Lower leg skin (tissue), 4 donors: ENCODE data around the gene ATP5PF. TPM values are rescaled to one million over a fixed set of nuclear protein-coding genes. Genes with fewer than 3 reads are reported as not detected.
A peak's percentile ranks its signal among the peaks of the same experiment; 100 is the strongest.

Experiments
- DNase-seq, 2 donors: peaks; one replicate each; pipeline ENCODE4 v3.0.0-alpha.2; 2019; ENCODE audit warnings: low spot score in 2 of 2
- H3K4me3 ChIP-seq: fragments of 200-600 bp; sonication (generic); 2 replicates; pipeline ENCODE4 v1.5.1; 2017; ENCODE audit warnings: mild to moderate bottlenecking, low read depth; ENCODE audit not compliant: poor library complexity, severe bottlenecking
- POLR2A ChIP-seq, 2 donors: fragments of 450-650 bp; IDR thresholded peaks; one replicate each; pipeline ENCODE4 v1.6.1; 2016 to 2017; ENCODE audit warnings: antibody characterized with exemption in 2 of 2, mild to moderate bottlenecking in 1 of 2, moderate library complexity in 1 of 2
- WGBS, 2 donors: methylation state at CpG; one replicate each; pipeline ENCODE4 v1.1.5; 2018; 5-methylcytosine and 5-hydroxymethylcytosine counted together
- intact Hi-C: fragments of 100-400 bp; cut with DNase I; formaldehyde crosslinking; loops from one replicate; pipeline ENCODE4 v1.15.0; 2023; ENCODE audit warnings: low total_unique reads
- total RNA-seq, 4 donors: library from RNA; depleted of rRNA; stranded (reverse); fragments of >200 nt; gene quantifications; one replicate each; pipeline ENCODE4 v1.1.0, GENCODE V29; 2016
- TF ChIP-seq, protein P1 (sequence below), 3 donors: fragments of 450-650 bp; IDR thresholded peaks; one replicate each; pipeline ENCODE4 v1.5.1; 2016; ENCODE audit warnings: antibody characterized with exemption in 3 of 3, mild to moderate bottlenecking in 3 of 3, moderate library complexity in 2 of 3

ATP5PF gene
- total RNA-seq, 4 donors from 2014 or later, result 28.6 to 55.7 (median 40.5) TPM

DNA sequence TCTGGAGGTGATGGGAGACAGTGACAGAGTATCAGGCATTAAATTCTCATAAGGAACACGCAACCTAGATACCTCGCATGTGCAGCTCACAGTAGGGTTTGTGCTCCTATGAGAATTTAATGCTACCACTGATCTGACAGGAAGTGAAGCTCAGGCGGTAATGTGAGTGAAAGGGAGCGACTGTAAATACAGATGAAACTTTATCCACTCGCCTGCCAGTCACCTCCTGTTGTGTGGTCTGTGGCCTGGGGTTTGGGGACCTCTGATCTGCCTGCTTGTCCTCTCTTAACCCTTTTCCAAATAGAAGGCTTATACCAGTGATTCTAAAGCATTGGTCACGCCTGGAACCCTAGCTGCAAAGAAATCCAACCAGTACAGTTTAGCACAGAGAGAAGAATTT, 15.4 kb upstream of the ATP5PF start:
- H3K4me3 ChIP-seq, result no peak overlapping the region
- intact Hi-C loops, result no loop called here
- TF ChIP-seq POLR2A (IDR thresholded peaks at IDR 0.05), result no peak
- TF ChIP-seq, protein P1, sequence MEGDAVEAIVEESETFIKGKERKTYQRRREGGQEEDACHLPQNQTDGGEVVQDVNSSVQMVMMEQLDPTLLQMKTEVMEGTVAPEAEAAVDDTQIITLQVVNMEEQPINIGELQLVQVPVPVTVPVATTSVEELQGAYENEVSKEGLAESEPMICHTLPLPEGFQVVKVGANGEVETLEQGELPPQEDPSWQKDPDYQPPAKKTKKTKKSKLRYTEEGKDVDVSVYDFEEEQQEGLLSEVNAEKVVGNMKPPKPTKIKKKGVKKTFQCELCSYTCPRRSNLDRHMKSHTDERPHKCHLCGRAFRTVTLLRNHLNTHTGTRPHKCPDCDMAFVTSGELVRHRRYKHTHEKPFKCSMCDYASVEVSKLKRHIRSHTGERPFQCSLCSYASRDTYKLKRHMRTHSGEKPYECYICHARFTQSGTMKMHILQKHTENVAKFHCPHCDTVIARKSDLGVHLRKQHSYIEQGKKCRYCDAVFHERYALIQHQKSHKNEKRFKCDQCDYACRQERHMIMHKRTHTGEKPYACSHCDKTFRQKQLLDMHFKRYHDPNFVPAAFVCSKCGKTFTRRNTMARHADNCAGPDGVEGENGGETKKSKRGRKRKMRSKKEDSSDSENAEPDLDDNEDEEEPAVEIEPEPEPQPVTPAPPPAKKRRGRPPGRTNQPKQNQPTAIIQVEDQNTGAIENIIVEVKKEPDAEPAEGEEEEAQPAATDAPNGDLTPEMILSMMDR (IDR thresholded peaks at IDR 0.05), result no peak
- DNase-seq, result no peak
- 88 to 89% methylated on average over 6 of the region's 6 CpGs for WGBS, 2 donors

DNA sequence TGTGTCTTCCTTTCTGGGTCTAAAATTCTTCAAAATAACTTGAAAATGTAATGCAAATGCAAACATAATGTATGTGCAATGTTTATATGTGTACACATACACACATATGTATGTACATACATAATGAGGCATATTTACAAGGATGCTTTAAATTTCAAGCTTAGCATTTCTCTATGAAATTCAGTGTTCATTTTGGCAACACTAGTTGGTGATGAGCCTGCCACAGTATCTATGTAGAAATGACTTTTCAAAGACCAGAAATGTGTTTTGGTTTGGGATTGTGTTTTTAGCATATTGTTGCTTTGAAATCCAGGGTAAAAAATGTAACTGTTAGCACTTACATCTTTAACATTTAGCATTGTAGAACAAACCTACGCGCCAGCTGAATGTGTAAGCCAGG, 10.2 kb upstream of the ATP5PF start:
- TF ChIP-seq, protein P1 (IDR thresholded peaks at IDR 0.05), result no peak
- no peak for TF ChIP-seq POLR2A (IDR thresholded peaks at IDR 0.05)
- 98 to 100% methylated on average over 2 of the region's 2 CpGs for WGBS, 2 donors

DNA sequence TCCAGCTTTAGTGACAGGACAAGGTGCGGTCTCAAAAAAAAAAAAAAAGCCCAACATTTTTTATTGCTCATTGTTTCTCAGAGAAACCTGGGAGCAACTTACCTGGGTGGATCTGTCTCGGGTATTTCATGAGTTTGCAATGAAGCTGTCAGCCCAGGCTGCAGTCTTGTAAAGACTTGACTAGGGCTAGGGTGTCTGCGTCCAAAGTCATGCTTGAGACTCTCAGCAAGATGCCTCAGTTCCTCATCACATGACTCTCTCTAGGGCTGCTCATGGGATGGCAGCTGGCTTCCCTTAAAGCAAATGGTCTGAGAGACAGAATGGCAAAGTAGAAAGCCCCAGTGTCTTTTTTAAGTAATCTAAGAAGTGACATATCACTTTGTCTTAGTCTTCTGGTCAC, 8.2 kb upstream of the ATP5PF start:
- TF ChIP-seq POLR2A (IDR thresholded peaks at IDR 0.05), result no peak
- intact Hi-C loops, result no loop called here
- WGBS, 2 donors, result 67 to 83% methylated on average over 3 of the region's 3 CpGs
- no peak for DNase-seq
- H3K4me3 ChIP-seq, result no peak overlapping the region

More for the DNA sequence above, 10.2 kb upstream of the ATP5PF start:
- DNase-seq, result no peak
- no peak overlapping the region for H3K4me3 ChIP-seq
- intact Hi-C loops, result no loop called here

DNA sequence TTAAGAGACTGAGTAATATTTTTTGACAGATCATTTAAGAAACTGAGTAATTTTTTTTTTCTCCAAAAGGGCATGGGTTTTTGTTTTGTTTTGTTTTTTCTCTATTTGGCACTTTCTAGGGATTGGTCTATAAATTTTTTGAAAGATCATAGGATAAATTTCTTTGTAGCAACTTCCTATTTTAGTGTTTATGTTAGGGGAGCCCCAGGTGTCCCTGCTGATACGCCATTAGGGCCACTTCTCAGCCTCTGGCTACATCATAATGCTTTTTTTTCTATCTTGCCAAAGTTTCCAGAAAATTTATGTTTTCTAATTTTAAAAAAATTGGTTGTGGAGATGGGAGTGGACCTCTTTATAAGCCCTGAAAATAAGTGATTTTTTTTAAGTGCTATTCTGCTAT, 2.7 kb upstream of the ATP5PF start:
- no peak for DNase-seq
- intact Hi-C loops, result no loop called here
- WGBS, 2 donors, result 58 to 72% methylated on average over 1 of the region's 1 CpG
- no peak for TF ChIP-seq POLR2A (IDR thresholded peaks at IDR 0.05)
- TF ChIP-seq, protein P1 (IDR thresholded peaks at IDR 0.05), result no peak
- H3K4me3 ChIP-seq, result no peak overlapping the region

DNA sequence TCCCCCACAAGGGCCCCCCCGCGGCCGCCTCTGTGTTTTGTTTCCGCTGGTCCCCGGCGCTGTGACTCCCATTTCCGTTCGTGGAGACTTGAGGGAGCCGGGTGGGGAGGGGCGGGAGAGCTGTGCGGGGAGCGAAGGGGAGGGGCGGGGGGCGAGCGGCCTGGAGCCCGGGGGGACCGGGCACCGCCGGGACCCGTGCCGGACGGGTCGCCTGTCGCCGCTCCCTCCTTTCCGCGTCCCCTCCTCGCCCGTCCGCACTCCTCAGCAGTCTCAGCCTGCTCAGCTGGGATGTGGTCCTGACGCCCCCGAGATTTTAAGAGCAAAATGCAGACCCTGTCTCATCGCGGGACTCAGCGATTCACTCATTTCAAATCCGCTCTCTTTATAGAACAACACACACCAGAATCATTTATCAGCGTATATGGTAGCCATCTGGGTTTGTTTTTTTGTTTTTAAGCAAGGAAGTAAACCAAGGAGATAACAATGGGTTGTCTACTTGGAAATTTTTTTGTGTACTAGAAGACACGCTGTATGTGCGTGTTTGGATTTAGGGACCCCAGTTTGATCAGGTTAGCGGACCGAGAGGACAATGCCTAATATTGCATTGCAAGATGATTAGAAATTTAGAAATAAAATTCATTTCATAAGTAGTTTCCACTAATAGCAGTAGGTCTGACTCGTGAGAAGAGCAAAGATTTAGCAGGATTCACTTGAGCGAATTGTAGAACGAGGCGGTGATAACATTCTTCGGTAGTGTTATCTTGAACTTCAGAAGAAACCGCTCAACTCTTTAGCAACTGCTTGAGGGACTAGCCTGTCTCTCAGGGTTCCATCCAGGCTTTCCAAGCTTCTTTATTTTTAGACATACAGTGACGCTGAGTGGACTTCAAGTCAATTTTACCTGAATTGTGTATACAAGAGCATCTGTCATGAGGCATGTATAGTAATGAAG, 1.2 kb upstream of the ATP5PF start:
- 1% methylated on average over 38 to 42 of the region's 48 CpGs for WGBS, 2 donors
- H3K4me3 ChIP-seq, result peak overlapping the region; percentile 53
- peak in 1 of 2 donors; percentile 96 for DNase-seq
- intact Hi-C loops, result no loop called here
- no peak for TF ChIP-seq POLR2A (IDR thresholded peaks at IDR 0.05)
- TF ChIP-seq, protein P1 (IDR thresholded peaks at IDR 0.05), result no peak

DNA sequence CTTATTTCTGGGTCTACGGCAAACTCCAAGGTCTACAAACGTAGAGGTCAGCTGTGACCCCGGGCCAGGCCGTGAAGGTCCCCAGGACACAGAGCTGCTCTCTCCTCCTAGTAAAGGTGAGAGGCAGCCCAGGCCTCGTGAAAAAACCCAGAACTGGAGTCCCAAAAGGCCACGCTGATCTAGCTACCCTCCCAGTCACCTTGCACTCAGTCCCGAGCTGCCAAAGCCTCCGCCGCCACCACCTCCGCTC, 125 bp downstream of the ATP5PF start:
- TF ChIP-seq, protein P1 (IDR thresholded peaks at IDR 0.05), result no peak
- TF ChIP-seq POLR2A (IDR thresholded peaks at IDR 0.05), result peak in 1 of 2 donors; percentile 52
- intact Hi-C loops, result no loop called here
- peak overlapping the region; percentile 86 for H3K4me3 ChIP-seq
- DNase-seq, result no peak
- 0% methylated on average over 8 to 10 of the region's 10 CpGs for WGBS, 2 donors
